ENCODE results near the gene CCNK. TPM values are rescaled to one million over a fixed set of nuclear protein-coding genes. Genes with fewer than 3 reads are reported as not detected.

CCNK gene
- total RNA-seq, 1 experiment from 2014 or later = 23.3 TPM

GRCh38 chr14:99465288-99465687, 15.9 kb upstream of the CCNK start:
- no peak for DNase-seq (ENCODE audit: extremely low read depth, low read depth)

DNA sequence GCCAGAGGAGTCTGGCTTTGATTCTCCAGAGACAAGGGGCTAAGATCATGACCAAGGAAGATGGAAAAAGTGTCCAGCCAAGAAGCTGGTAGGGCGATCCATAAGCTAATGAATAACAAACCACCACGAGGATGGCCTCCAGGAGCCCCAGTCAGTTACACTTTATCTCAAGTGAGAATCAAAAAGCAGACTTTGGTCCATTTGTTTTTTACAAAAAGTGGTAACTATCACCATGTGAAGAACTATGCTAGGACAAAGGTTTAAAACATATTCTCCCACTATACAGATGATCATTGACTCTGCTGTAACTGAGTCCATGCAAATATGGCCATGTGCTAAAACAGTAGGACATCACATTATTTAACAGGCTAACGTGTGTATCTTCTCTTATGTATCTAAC, 14.5 kb upstream of the CCNK start:
- DNase-seq (ENCODE audit: extremely low read depth, low read depth) = no peak

- DNase-seq (ENCODE audit: extremely low read depth, low read depth) = no peak
Observed at GRCh38 chr14:99467336-99468078, 13.7 kb upstream of the CCNK start.

- DNase-seq (ENCODE audit: extremely low read depth, low read depth) = no peak
Observed at GRCh38 chr14:99468081-99468480, 13.1 kb upstream of the CCNK start.

DNA sequence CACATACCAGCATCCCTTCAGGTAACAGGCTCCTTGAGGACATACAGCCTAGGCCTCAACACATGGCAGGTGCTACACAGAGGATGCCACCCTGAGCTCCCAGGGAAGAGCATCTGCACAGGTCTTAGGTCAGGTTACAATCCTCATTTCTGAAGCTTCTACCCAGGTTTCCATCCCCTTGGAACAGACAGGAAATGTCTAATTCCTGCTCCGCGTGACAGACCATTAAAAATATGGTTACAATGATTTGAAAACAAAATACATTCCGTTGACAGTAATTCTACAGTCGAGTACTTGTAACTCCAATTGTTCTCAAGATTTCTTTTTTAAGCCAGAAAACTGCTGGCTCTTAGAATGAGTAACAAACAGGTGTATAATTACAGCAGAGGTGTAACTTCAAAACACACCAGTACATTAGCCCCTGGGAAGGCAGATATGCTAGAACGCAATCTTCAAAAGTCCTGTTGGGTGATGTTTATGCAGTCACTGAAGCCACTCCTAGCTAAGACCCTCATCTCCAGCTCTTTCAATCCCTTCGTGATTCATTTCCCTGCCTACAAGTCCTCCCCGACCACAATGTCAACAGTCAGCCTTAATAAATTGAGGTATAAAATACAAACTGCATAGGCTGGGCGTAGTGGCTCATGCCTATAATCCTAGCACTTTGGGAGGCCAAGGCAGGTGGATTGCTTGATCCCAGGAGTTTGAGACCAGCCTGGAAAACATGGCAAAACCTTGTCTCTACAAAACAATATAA, 12.2 kb upstream of the CCNK start:
- no peak for DNase-seq (ENCODE audit: extremely low read depth, low read depth)

GRCh38 chr14:99471731-99472130, 9.5 kb upstream of the CCNK start:
- no peak for DNase-seq (ENCODE audit: extremely low read depth, low read depth)

- DNase-seq (ENCODE audit: extremely low read depth, low read depth) = no peak
Observed at GRCh38 chr14:99472937-99473336, 8.3 kb upstream of the CCNK start.

- no peak for DNase-seq (ENCODE audit: extremely low read depth, low read depth)
Observed at GRCh38 chr14:99473458-99473857, 7.8 kb upstream of the CCNK start.

DNA sequence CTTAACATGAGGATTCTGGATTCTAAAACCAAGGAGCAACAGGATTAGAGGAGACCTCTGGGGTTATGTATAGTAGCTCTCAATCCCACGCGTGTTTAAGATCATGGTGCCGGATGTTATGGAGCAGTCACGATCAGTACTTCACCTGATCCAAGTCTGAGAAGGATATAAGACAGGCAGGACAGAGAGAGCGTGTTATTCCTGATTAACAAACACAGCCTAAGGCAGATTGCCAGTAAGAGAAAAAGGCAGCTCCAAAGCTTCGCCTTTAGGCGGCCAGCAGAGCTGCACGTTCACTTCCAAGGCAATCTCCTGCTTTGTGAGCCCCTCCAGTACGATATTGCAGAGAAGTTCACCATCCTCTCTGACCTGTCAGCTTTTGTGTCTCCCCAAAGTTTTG, 6.0 kb upstream of the CCNK start:
- no peak for DNase-seq (ENCODE audit: extremely low read depth, low read depth)

GRCh38 chr14:99475660-99476059, 5.5 kb upstream of the CCNK start:
- no peak for DNase-seq (ENCODE audit: extremely low read depth, low read depth)

DNA sequence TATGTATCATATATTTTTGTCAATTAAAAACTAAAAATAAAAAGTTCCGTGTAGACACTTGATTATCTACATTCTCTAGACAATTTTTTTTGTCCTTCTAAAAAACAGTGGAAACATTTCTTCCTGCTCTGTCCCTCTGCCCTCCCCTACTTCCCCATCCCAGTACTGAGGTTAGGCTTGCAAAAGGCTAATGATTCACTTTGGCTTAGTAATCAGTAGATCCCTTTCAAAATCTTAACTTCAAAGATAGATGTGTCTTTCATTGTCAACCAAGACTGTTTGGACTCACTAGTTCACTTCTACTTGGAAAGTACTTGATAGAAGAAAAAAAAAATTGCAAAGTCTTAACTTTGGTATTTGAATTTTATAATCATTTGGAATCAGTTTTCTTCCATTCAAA, 4.3 kb upstream of the CCNK start:
- DNase-seq (ENCODE audit: extremely low read depth, low read depth) = no peak

DNA sequence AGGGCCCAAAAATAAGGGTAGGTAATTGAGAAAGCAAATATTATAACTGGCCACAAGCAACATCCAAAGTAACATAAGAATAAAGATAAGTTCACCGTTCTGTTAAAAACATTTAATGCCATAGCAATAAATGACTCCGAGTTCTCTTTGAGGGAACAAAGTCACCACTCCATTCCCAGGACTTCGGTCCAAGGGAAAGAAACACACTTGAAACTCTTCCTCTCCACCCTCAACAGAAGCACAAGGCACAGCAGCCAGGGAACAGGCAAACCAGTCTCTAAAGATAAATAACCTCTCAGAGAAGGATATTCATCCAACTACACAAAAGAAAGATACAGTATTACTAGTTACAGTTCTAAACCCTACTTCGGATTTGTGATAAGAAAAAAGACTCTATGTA, 3.1 kb upstream of the CCNK start:
- no peak for DNase-seq (ENCODE audit: extremely low read depth, low read depth)

DNA sequence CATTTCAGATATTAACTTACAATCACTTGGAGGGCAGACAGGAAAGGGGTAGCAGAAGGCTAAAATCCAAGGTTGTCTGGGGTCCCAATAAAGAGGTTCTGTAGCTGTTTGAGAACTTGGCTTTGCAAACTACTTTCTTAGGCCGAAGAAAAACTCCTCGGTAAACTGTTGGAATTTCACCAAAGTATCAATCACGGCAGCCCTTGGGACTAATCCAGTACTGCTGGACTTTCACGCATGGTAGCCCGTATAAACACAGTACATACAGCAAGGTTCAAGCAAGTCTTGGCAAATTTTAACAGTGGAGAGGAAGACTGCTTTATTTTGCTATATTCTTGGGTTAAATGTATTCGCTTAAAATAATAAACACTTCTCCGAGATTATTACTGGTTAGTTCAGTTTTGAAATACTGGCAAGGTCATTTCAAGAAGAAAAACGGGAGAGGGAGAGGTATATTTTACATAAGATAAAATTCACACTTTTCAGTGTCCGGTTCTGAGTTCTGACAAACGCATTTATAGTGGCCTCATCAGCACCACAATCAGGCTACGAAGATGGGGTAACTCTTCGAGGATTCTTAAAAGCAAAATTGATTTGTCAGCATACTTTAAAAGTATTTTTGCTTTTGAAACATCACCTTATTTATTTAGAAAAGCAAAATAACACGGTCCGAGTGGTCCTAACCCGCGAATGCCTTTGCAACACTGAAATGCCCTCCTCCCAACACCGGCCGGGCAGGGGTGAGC, 1.9 kb upstream of the CCNK start:
- no peak for DNase-seq (ENCODE audit: extremely low read depth, low read depth)

DNA sequence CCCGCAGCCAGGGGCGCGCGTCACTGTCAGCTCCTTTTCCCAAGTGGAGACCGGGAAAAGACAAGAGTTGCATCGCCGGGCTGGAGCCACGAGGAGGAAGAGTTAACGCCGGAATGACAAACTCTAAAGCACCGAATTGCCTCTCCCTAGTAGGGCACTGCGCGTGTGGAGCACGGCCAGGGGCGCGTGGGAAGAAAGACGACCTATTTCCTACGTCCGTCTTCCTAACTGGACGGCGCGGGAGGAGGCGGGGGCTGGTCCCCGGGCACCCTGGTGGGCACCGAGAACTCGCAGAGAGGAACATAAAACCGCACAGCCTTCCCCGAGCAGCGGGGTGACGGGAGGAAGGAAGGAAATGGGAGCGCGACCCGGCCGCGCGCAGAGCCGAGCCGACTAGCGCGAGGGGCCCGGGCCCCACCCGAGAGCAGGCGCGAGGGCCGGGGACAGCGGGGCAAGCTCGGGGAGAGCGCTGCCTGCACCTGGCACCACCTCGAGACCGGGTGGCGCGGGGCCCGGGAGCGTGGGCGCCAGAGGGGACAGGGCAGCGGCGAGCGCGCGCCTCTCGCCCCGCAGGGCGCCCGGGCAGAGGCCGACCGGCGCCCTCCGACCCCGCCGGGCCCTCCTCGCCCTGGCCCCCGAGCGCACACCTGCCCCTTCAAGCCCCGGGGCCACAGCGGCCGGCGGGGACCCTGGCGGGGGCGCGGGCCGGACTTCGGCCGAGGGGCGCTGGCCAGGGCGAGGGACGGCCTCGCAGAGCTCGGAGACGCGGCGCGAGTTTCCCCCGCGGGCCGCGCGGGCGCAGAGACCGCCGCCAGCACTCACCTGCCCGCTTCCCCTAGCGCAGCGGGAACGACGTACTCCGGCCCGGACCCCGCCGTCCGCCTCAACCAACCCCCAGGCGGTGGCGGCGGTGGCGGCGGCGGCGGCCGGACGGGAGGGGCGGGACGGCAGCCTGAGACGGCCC, 1.0 kb upstream of the CCNK start, which contains the start of gene SETD3:
Gene SETD3, minus strand, starts transcription at position 954 of the 964 bp plus-strand sequence. CDS start 15,054 bp downstream, outside the sequence.
- DNase-seq (ENCODE audit: extremely low read depth, low read depth) = no peak

DNA sequence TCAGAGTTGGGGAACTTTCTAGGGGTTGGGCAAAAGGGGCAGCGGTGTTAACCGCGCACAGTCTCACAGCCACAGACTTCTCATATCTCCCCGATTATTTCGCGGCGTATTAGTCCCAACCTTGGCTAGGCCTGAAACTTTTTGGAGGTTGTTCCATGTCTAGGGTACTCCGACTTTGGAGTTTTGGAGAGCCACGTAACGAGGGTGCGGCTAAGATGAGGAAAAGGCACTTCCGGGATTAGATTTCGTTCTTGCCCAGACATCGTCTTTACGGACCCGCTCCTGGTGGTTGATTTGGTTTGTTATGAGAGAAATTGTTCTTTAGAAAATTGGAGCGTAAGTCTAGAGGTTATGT, 513 bp downstream of the CCNK start:
- no peak for DNase-seq (ENCODE audit: extremely low read depth, low read depth)

DNA sequence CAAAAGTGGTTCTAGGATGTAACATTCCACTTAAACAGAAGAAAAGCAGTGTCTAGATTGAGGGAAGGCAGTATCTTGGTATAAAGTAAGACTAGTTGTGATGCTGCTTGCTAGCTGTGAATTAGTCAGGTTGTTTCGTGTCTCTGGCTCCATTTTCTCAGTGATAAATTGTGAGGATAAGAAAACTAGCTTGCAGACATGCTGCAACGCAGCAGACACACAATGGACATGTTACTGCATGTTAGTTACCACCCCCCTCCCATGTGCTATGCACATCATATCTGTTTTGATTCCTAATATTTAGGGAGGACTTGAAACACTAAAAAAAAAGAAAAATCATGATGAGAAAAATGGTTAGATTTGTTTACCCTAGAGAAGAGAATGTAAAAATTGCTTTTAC, 2.9 kb downstream of the CCNK start:
- no peak for DNase-seq (ENCODE audit: extremely low read depth, low read depth)

DNA sequence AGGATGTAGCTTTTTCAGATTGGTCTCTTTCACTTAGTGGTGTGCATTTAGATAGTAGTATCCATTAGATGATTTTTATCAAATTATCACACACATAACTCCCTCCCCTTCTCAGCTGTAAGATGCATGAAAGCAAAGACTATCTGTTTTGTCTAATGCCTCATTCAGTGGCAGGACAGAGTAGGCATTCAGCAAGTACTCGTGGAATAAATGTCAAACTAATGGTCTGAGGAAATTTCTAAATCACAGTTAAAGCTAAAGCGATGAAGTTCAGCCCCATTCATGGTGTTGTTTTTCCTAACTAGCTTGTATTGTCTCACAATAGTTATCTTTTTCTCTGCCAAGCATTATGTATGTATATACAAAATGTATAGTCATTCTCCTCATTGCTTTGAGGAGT, 16.1 kb downstream of the CCNK start:
- no peak for DNase-seq (ENCODE audit: extremely low read depth, low read depth)

GRCh38 chr14:99497894-99498293, 16.7 kb downstream of the CCNK start:
- DNase-seq (ENCODE audit: extremely low read depth, low read depth) = no peak

DNA sequence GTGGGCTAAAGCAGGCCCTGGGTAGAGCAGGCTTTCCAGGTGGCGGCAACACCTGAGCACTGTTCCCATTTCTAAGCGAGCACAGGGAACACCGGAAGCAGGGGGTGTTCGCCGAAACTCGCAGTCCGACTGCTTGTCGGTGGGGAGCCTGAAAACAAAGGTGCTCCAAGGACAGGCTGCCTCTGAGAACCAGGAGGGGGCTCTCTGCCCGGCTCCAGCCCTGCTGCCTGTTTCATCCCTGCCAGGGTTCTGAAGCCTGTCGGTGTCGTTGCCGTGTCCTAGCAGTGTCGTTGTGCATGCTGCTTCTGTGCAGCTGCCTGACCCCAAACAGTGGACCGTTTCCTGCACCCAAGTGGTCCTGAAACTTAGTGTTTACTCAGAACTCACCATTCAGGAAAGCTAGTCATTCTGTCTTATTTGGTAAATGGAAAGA, 21.8 kb downstream of the CCNK start:
- no peak for DNase-seq (ENCODE audit: extremely low read depth, low read depth)

GRCh38 chr14:99503848-99504453, 22.7 kb downstream of the CCNK start:
- no peak for DNase-seq (ENCODE audit: extremely low read depth, low read depth)

Data from NCI-H460 (cell line).